ENCODE results near the gene APOBEC2.

APOBEC2 gene

GRCh38 chr6:41097467-41098090 lies 44.6 kb downstream of the APOBEC2 start:
- FAIRE-seq = no peak
- DNase-seq (ENCODE audit: insufficient read length) = no peak
- no peak for TF ChIP-seq POLR2AphosphoS5 (IDR thresholded peaks at IDR 0.05; ENCODE audit: low read depth, low read length)
- no peak for TF ChIP-seq TAF1 (IDR thresholded peaks at IDR 0.05; ENCODE audit: borderline replicate concordance, low read depth, low read length)
- TF ChIP-seq POLR2A (IDR thresholded peaks at IDR 0.05; ENCODE audit: low read depth, low read length) = no peak

GRCh38 chr6:41098366-41098765 lies 45.4 kb downstream of the APOBEC2 start:
- DNase-seq (ENCODE audit: insufficient read length) (no peak), FAIRE-seq (no peak)
- TF ChIP-seq TAF1 (IDR thresholded peaks at IDR 0.05; ENCODE audit: borderline replicate concordance, low read depth, low read length) (no peak), POLR2A (IDR thresholded peaks at IDR 0.05; ENCODE audit: low read depth, low read length) (no peak), POLR2AphosphoS5 (IDR thresholded peaks at IDR 0.05; ENCODE audit: low read depth, low read length) (no peak)

DNA sequence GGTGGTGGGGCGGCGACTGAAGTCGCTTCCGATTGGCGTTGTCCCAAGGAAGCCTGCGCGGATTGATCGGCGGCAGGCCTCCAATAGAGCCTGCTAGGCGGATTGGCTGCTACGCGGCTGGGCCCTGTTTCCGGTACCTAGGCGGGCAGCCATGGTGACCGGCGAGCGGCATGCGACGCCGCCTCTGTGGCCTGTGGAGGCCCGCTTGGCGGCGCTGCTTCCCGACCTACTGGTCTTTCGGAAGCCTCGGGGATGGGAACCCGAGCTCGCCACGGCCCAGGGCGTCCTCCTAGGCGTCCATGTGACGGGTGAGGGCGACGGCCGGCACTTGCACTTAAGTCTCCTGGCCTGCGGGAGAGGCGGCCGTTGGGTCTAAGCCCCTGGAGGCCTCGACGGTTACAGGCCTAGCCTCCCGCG lies 47.9 kb downstream of the APOBEC2 start:
- no peak for DNase-seq (ENCODE audit: insufficient read length)
- FAIRE-seq = no peak
- TF ChIP-seq POLR2A (IDR thresholded peaks at IDR 0.05; ENCODE audit: low read depth, low read length) (no peak), POLR2AphosphoS5 (IDR thresholded peaks at IDR 0.05; ENCODE audit: low read depth, low read length) (no peak), TAF1 (IDR thresholded peaks at IDR 0.05; ENCODE audit: borderline replicate concordance, low read depth, low read length) (no peak)

DNA sequence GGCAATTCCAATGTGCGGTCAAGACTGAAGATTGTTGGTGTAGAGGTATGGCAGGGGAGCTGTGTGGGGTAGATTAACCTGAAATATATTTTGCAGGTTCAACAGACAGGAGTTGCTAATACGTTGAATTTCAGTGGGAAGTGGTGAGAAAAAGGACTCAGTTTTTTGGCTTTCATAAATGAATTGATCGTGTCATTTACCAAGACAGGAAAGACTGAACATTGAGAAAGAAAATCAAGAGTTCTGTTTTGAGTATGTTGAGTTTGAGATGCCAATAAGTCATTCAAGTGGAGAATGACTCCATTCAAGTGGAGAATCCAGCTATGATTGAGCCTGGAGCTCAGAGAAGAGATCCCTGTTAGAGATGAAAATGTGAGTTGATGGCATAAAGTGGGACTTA lies 50.8 kb downstream of the APOBEC2 start:
- no peak for FAIRE-seq
- TF ChIP-seq TAF1 (IDR thresholded peaks at IDR 0.05; ENCODE audit: borderline replicate concordance, low read depth, low read length) = no peak
- TF ChIP-seq POLR2AphosphoS5 (IDR thresholded peaks at IDR 0.05; ENCODE audit: low read depth, low read length) = no peak
- no peak for TF ChIP-seq POLR2A (IDR thresholded peaks at IDR 0.05; ENCODE audit: low read depth, low read length)
- no peak for DNase-seq (ENCODE audit: insufficient read length)

DNA sequence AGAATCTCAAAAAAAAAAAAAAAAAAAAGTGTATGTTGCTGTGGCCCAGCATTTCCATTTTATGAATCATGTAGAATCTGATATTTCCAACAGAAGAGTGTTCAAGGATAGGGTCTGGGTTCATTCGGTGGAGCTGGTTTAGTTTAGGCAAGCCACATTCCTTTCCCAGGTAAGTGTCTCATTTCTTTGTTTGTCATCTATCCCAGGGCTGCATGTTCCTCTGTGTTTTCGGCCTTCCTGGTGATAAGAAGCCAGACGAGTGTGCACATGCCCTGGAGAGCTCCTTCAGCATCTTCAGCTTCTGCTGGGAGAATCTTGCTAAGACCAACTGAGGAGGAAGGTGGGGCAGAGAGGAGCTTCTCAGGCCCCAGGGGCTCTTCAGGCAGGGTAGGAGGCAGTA lies 58.0 kb downstream of the APOBEC2 start:
- TF ChIP-seq POLR2A (IDR thresholded peaks at IDR 0.05; ENCODE audit: low read depth, low read length) (no peak), POLR2AphosphoS5 (IDR thresholded peaks at IDR 0.05; ENCODE audit: low read depth, low read length) (no peak), TAF1 (IDR thresholded peaks at IDR 0.05; ENCODE audit: borderline replicate concordance, low read depth, low read length) (no peak)
- no peak for FAIRE-seq
- DNase-seq (ENCODE audit: insufficient read length) = no peak
